NCI-H1694 treated with DMSO at 0.1 percent for 48 hours (cell line): Measurements from ENCODE around the gene KIAA0586.
"Not testable (repeated sequence)": the region's sequence is repeated elsewhere in the genome, so short reads cannot be mapped to it uniquely, and the experiment has no call there.

Experiments
- DNase-seq: peaks from one replicate; lab custom pipeline; 2025; lab: John Stamatoyannopoulos, UW

The KIAA0586 gene

GRCh38 chr14:58427281-58428117 lies at the start of gene KIAA0586, which contains the start of gene TIMM9:
Gene KIAA0586 (plus strand): TSS chr14:58427719. CDS start chr14:58428265, 546 bp downstream.
Gene TIMM9 (minus strand): TSS chr14:58427531. CDS start chr14:58411945, 15,586 bp downstream.
- peak; percentile 96 for DNase-seq

- DNase-seq, result no peak
These were observed 36.7 kb upstream of the KIAA0586 start for GRCh38 chr14:58390830-58391229.

GRCh38 chr14:58395562-58395811 lies 32.0 kb upstream of the KIAA0586 start:
- DNase-seq, result no peak

- no peak for DNase-seq
These were observed 31.4 kb upstream of the KIAA0586 start, which contains the start of gene TOMM20L for GRCh38 chr14:58395812-58396788. Gene TOMM20L (plus strand): TSS chr14:58395930. CDS start chr14:58395958, 28 bp downstream.

GRCh38 chr14:58397156-58397555 lies 30.4 kb upstream of the KIAA0586 start:
- DNase-seq, result peak; percentile 9

GRCh38 chr14:58398495-58398894 lies 29.0 kb upstream of the KIAA0586 start:
- DNase-seq, result no peak

- no peak for DNase-seq
These were observed 28.6 kb upstream of the KIAA0586 start for GRCh38 chr14:58398895-58399294.

- DNase-seq, result no peak
These were observed 25.9 kb upstream of the KIAA0586 start for GRCh38 chr14:58401587-58401986.

- DNase-seq, result no peak
These were observed 18.8 kb upstream of the KIAA0586 start for GRCh38 chr14:58408681-58409215.

- DNase-seq, result no peak
These were observed 12.7 kb upstream of the KIAA0586 start for GRCh38 chr14:58414845-58415244.

- no peak for DNase-seq
These were observed 11.6 kb upstream of the KIAA0586 start for GRCh38 chr14:58415636-58416547.

- DNase-seq, result not testable (repeated sequence)
These were observed 10.6 kb upstream of the KIAA0586 start for GRCh38 chr14:58416934-58417333.

GRCh38 chr14:58426670-58427280 lies 744 bp upstream of the KIAA0586 start:
- DNase-seq, result peak; percentile 83

- DNase-seq, result peak; percentile 37
These were observed 682 bp downstream of the KIAA0586 start for GRCh38 chr14:58428118-58428683.

- DNase-seq, result no peak
These were observed 2.6 kb downstream of the KIAA0586 start for GRCh38 chr14:58430156-58430555.

- no peak for DNase-seq
These were observed 12.0 kb downstream of the KIAA0586 start for GRCh38 chr14:58439476-58439875.

GRCh38 chr14:58444627-58445026 lies 17.1 kb downstream of the KIAA0586 start:
- no peak for DNase-seq

- DNase-seq, result no peak
These were observed 28.2 kb downstream of the KIAA0586 start for GRCh38 chr14:58455593-58456265.

- no peak for DNase-seq
These were observed 33.3 kb downstream of the KIAA0586 start for GRCh38 chr14:58460772-58461171.

- no peak for DNase-seq
These were observed 35.6 kb downstream of the KIAA0586 start for GRCh38 chr14:58463147-58463546.
